T-helper 2 cell (primary cell): ENCODE measurements around the gene ELAC1.
"Not testable (repeated sequence)": the region's sequence is repeated elsewhere in the genome, so short reads cannot be mapped to it uniquely, and the experiment has no call there.

Experiments used
- DNase-seq, 5 experiments: peaks; one replicate each; pipeline versions ENCODE4 v3.0.0 to v3.0.0-alpha.2; 2012 to 2022
- total RNA-seq, 2 donors: gene quantifications; one replicate each; lab custom pipeline; 2026; lab: John Stamatoyannopoulos, UW

Gene ELAC1, protein sequence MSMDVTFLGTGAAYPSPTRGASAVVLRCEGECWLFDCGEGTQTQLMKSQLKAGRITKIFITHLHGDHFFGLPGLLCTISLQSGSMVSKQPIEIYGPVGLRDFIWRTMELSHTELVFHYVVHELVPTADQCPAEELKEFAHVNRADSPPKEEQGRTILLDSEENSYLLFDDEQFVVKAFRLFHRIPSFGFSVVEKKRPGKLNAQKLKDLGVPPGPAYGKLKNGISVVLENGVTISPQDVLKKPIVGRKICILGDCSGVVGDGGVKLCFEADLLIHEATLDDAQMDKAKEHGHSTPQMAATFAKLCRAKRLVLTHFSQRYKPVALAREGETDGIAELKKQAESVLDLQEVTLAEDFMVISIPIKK
- total RNA-seq, result 3.7 to 7.7 reads per million in 2 donors

DNA sequence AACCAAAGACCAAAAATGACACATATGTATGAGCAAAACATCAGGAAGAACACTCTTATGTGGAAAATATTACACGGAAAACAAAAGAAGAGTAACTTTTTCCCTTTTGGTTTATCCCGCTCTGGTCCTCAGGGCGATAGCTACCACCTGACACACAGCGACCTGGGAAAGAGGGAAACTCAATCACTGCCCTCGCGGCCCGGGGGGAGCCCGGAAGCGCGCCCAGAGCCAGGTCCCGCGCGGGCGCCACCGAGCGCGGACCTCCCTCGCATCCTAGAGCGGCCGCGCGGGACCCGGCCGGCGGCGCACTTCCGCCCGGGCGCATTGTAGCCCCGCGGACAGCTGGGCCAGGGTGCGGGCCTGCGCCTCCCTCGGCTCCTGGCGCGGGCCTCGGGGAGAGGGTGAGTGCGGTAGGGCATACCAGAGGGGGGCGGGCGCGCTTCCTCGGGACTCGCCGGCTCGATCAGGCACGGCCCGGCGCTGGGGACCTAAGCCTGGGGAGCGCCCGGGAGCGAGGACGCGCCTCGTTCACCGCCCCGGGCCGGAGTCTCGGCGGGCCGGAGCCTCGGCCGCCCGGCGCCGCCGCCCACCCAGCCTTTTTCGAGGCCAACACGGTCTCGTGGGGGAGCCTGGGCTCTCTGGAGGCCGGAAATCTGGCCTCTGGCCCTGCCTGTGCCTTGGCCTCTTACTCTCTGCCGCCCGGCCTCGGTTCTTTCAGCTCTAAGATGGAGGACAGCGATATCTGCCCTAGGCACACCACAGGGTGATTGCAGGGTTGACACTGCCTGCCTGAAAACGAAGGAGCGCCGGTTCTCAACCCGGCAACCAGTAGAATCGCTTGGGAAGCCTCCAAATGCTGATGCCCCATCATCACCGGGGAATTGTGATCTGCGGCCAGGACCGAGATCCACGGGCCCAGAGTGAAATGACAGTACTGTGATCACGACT, at the start of gene ELAC1:
ELAC1 (plus strand) TSS at position 327 of the 948 bp plus-strand sequence. CDS start 6,365 bp downstream, outside the sequence.
- DNase-seq, result peak; percentile 23 to 88 (median 42)

DNA sequence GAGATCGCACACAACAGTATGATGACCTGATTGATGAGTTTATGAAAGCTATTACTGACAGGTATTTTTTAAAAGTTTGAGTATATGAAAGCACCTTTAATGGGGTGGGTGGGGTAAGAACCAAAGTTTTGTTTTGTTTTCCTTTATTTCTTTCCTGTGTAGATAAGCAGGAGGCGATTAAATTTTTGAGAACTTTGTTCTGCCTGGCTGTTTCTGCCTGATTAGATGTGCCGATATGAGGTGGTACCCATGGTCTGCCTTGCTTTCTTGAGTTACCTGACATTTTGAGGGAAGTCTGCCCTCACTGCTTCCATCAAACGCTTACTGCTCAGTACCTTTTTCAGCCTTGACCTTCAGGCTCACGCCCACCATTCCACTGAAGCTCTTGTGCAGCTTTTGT, 49.7 kb upstream of the ELAC1 start:
- no peak for DNase-seq

DNA sequence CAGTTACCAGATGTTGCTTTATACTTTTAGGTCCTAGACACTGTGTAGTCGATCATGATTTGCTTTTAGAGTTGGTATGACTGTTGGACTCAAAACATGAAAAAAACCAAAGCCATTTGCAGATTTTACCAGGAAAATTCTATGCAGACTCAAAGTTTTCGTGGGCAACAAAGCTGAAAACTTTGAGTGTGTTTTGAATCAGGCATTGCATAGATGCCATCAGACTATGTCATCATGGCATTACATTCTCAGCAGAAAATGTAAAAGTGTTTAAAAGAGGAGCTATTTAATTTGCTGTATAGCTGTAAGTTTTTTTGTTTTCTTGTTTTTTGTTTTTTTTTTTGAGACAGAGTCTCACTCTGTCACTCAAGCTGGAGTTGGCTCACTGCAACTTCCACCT, 43.5 kb upstream of the ELAC1 start:
- no peak for DNase-seq

DNA sequence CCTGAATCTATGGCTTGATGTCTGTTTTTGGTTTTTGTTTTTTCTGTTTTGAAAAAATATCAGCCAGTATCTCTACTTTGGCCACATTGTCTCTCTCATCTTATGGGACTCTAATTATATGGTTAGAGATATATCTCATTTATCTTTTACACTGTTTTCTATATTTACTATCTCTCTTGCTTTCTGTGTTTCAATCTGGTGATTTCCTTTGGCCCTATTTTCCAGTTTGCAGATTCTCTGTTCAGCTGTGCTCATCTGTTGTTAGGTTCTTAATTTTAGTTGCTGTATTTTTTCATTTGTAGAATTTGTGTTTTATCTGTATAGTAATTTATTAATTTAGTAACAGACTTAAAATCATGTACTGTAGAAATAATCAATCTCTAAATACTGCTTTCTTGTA, 41.3 kb upstream of the ELAC1 start:
- no peak for DNase-seq

DNA sequence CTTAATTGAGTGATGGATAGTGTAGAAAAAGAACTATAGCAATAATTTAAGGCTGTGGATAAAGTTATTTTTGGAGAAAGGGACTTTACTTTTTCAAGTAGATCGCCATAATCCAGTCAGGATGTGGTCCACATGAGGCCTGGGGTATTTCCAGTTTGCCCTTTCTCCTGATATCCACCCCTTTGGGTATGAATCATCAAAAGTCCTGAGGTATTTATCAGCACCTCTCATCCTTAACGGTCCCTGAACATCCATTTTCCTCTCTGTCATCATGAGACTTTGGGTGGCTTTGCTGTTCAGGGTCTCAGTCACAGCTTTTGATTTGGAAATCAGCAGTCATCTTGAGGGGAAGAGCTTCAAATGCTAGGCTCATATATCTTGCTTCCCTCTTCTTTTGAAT, 39.3 kb upstream of the ELAC1 start:
- no peak for DNase-seq

DNA sequence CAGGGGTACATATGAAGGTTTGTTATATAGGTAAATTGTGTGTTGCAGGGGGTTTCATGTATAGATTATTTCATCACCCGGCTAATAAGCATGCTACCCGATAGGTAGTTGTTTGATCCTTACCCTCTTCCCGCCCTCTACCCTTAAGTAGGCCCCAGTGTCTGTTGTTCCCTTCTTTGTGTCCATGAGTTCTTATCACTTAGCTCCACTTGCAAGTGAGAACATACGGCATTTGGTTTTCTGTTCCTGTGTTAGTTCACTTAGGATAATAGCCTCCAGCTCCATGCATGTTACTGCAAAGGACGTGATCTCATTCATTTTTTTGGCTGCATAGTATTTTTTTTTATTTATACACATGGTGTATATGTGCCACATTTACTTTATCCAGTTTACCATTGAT, 34.2 kb upstream of the ELAC1 start:
- DNase-seq, result no peak

DNA sequence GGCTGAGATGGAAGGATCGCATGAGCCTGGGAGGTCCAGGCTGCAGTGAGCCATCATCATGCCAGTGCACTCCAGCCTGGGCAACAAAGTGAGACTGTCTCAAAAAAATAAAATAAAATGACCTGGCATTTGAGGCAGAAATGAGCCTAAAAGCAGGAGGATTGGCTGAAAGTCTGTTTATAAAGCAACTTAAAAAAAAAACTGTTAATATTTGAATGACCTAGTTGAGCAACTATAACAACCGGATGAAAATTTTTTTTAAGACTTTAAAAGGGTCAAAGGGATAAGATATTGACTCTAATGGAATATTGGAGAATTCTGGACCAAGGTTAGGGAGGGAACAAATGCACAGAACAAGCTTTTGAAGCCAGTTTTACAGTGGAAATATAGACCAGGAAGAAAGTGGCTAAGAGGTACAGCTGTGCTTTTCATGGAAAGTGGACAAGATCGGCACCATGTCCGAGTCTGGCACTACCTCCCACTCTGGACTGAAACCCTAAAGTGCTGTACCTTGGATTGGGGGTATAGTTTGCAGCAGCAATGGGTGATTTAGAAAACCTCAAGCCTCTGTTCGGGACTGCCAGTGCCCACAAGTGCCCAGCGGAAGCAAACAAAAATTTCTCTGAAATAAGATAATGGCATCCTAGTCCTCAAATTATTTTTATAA, 33.2 kb upstream of the ELAC1 start:
- no peak for DNase-seq

DNA sequence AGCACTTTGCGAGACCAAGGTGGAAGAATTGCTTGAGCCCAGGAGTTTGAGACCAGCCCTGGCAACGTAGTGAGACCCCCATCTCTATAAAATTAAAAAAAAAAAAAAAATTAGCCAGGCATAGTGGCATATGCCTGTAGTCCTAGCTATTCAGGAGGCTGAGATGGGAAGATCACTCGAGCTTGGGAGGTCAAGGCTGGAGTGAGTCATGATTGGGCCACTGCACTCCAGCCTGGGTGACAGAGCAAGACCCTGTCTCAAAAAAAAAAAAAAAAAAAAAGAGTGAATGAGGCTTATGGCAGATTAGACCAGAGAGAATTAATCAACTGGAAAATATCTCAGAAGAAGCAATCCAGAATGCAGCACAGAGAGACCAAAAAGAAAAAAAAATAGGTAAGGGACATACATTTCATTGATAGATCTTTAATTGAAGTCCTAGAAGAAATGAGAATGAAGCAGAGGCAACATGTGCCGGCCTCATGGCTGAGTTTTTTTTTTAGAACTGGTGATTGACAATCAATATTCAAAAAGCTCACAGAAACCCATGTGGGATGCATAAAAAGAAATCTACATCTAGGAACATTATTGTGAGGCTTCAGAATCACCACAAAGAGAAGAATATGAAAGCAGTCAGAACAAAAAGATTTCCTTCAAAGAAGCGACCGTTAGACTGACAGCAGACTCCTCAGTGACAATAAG, 32.2 kb upstream of the ELAC1 start:
- no peak for DNase-seq

DNA sequence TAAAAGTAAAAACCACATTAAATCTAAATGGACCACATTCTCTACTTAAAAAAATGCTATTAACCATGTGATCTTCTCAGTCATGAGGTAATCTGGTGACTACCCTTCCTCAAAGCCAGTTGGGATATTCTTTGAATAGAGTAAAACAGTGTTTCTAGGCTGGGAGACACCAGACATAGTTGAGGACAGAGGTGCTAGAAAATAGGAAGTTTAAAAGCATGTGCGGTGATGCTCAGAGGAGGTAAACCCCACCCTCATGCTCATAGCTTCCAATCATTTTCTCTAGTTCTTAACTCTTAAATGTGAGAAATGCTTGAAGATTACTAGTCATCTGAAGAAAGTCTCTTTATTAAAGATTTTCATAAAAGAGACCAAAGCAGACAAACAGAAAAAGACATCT, 30.7 kb upstream of the ELAC1 start:
- DNase-seq, result no peak

DNA sequence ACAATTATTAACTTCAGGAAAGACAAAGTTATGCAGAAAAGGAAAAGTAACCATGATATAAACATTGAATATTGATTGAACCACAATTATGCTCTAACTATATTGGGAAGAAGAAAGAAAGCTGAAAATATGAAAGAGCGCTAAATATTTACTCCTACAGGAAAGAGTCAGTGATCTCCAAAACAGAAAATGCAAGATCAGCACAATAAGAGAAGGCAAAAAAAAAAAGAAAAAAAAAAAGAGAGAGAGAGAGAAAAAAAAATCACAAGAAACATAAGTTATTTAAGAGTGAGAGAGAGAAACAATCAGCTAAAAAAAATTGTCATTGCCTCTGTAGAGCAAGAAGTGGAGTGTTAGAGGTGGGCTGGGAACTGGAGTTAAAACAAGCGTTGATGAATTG, 28.9 kb upstream of the ELAC1 start:
- no peak for DNase-seq

DNA sequence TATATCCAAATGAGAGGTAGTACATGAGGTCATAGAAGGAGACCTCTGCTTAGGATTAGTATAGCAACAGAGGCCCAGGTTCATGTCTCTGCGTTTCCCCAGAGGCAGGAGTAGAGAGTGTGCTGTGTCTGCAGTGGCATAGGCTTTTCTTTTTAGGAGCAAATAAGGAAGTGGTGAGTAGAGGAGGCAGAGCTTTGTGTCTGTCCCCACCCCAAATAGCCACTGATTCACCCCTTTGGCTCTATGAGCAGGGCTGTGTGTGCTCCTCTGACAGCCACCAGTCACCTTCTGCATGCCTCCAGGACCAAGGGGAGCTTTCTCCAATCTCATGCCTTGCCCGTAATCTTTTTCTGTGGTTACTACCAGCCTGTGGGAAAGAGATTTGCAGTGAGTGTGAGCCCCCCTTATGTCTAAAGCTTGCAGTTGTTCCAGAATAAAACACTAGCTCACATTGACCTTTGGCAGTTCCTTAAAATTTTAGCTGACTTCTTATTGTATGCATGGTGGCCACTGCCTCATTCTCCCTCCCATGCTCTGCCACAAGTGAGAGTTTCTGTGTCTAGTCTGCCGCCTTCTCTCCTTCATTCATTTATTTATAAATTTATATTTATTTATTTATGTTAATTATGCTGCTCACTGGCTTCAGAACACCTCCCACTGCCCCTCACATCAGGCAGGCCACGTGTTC, 23.5 kb upstream of the ELAC1 start:
- DNase-seq, result no peak

DNA sequence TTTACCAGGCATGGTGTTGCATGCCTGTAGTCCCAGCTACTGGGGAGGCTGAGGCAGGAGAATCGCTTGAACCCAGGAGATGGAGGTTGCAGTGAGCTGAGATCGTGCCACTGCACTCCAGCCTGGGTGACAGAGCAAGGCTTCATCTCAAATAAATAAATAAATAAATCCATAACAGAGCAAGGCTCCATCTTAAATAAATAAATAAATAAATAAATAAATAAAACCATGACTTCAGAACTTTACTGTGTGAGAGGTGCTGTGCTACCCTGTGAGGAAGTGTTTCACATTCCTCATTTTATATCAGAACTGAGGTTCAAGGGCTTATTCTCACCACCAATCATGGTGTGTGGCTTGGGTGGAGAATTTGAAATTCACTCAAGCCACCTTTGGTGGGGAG, 21.9 kb upstream of the ELAC1 start:
- DNase-seq, result not testable (repeated sequence)

DNA sequence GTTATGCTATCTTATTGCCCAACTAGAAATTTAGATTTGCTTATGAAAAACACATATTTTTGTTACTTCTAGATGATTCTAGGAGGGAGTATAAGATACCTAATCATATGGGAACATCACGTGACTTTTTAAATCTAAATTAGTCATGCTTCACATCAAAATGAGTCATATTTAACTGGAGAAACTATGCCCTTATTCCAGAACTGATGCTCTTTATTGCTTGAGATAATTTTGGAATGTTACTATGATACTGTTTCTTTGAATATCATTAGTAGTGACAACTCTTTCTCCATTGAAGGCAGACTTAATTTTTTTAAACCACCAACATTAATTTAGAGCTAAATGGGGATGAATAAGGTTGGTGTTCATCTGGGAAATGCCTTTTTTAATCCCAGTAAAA, 19.9 kb upstream of the ELAC1 start:
- DNase-seq, result no peak

DNA sequence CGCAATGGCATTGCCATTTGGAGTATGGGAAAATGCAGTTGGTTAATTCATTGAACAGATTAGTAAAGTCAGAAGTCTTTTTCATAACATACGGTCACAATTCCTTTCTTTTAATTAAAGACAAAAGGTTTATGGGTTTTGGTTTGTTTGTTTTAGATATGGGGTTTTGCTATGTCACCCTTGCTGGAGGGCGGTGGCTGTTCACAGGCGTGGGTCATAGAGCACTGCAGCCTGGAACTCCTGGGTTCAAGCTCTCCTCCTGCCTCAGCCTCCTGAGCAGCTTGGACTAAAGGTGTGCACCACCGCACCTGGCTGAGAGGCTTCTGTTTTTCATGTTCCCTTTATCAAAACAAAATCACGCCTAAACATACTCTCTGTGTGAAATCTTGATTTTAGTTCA, 18.7 kb upstream of the ELAC1 start:
- DNase-seq, result no peak

DNA sequence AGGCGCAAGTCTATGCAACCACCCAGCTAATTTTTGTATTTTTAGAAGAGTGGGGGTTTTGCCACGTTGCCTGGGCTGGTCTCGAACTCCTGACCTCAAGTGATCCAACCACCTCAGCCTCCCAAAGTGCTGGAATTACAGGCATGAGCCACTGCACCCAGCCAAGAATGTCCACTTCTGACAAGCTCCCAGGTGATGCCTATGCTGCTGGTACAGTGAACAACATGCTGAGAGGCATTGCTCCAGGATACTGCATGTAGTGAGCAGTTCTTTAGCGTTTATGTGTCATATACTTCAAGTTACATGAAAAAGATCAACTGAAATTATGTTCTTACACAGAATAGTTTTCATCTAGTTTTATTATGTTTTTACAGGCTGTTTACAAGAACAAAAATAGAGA, 17.2 kb upstream of the ELAC1 start:
- DNase-seq, result no peak

DNA sequence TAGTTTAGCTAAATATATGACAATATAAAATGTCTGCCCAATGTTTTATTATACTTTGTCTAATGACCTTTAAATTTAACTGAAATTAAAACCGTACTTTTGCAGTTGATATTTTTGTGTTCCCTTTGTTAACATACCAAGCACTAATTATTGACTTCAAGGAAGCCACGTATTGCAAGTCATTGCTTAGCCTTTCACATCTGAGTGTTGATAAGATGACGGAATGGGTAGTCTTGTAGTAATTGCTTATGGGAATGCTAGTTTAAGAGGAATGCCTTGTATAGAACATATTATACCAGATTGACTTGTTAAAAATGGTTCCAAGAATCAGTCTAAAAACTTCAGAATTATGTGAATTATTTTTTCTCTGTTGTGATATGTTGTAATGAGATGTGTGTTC, 14.0 kb upstream of the ELAC1 start:
- DNase-seq, result no peak

DNA sequence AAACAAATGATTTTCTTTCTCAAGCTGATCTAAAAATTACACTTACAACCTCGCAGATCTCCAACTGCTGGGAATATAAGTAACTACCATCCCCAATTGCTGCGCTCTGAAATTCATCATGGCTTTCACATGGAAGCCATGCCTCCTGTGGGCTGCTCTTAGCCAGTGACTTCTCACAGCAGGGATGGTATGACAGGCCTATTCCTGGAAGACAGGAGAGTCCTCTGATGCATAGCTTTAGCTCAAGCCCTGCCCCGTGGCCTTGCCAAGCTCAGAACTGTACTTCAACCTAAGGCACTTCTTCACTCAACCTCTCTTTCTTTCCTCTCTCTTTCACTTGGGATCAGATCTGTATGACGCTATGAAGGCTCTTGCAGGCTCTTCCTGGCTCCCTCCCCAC, 12.6 kb upstream of the ELAC1 start:
- no peak for DNase-seq

DNA sequence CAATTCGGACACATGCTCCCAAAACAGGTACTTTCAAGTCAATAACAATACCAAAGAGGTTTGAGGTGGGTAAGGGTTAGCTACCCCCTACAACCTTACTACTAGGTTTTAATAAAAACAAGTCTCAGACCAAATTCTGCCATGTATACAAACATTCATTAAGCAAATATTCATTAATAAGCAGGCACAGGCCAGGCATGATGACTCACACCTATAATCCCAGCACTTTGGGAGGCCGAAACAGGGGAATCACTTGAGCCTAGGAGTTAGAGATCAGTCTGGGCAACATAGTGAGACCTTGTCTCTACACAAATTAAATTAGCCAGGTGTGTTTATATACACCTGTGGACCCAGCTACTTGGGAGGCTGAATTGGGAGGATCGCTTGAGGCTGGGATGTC, 11.7 kb upstream of the ELAC1 start:
- no peak for DNase-seq

DNA sequence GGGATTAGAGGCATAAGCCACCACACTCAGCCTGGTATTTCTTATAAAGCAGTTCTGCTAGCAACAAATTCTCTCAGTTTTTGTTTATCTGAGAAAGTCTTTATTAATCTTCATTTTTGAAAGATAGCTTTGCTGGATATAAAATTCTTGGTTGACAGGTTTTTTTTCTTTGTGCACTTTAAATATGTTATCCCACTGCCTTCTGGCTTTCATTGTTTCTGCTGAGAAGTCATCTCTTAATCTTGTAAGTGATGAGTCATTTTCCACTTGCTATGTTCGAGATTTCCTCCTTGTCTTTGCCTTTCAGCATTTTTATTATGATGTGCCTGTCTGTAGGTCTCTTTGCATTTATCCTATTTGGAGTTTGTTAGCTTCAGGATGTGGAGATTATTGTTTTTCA, 5.9 kb upstream of the ELAC1 start:
- DNase-seq, result peak in 1 of 5 experiments; percentile 30

DNA sequence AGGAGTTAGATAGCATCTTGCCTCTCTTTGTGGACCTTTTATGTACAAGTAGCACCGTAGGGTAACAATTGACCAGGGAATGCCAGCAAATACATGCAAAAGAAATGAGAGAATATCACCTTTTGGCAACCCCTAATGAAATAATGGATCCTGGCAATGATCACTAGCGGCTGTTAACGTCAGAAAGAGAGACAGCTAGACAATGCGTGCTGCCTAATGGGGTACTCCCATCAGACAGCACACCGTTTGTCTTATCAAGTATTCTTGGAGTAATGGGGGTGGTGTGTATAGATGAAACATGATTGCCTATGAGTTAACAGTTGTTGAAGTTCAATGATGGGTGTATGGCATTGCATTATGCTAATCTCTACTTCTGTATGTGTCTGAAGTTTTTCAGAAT, 1.6 kb downstream of the ELAC1 start:
- DNase-seq, result no peak

DNA sequence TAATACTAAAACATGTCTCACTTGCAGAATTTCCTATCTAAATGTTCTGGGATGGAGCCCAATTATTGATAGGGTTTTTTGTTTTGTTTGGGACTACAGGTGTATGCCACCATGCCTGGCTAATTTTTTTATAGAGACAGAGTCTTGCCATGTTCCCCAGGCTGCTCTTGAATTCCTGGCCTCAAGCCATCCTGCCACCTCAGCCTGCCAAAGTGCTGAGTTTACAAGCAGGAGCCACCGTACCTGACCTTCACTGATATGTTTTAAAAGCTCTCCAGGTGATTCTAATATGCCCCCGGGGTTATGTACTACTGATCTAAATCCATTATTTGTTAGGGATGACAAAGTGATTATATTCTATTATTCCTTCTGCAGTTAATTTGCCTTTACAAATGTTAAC, 2.2 kb downstream of the ELAC1 start:
- DNase-seq, result no peak

DNA sequence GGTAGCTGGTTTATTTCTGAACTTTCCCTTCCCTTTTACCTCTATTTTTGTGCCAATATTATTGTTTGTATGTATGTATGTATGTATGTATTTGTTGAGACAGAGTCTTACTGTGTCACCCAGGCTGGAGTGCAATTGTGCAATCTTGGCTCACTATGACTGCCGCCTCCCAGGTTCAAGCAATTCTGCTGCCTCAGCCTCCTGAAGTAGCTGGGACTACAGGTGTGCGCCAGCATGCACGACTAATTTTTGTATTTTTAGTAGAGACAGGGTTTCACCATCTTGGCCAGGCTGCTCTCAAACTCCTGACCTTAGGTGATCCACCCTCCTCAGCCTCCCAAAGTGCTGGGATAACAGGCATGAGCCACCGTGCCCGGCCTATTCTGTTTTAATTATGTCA, 4.6 kb downstream of the ELAC1 start:
- DNase-seq, result not testable (repeated sequence)
